Measurements from ENCODE around the gene KRTAP17-1.
"Not testable (repeated sequence)": the region's sequence is repeated elsewhere in the genome, so short reads cannot be mapped to it uniquely, and the experiment has no call there.

Gene KRTAP17-1

GRCh38 chr17:41315204-41315794 is at the start of gene KRTAP17-1:
Gene KRTAP17-1, minus strand, starts transcription at chr17:41315710. Its CDS starts 60 bp downstream, at chr17:41315650.
- peak; percentile 43 for DNase-seq

GRCh38 chr17:41363881-41364280 is 48.4 kb upstream of the KRTAP17-1 start:
- no peak for DNase-seq

- DNase-seq: no peak
These were observed 44.9 kb upstream of the KRTAP17-1 start for GRCh38 chr17:41360296-41360995.

GRCh38 chr17:41354536-41354935 is 39.0 kb upstream of the KRTAP17-1 start:
- DNase-seq: no peak

GRCh38 chr17:41352597-41353366 is 37.3 kb upstream of the KRTAP17-1 start:
- DNase-seq: no peak

GRCh38 chr17:41351177-41351576 is 35.7 kb upstream of the KRTAP17-1 start:
- no peak for DNase-seq

GRCh38 chr17:41350381-41350878 is 34.9 kb upstream of the KRTAP17-1 start, which contains the start of gene KRT33A:
Gene KRT33A, minus strand, starts transcription at chr17:41350828. Its CDS starts 61 bp downstream, at chr17:41350767.
- not testable (repeated sequence) for DNase-seq

- no peak for DNase-seq
These were observed 32.6 kb upstream of the KRTAP17-1 start for GRCh38 chr17:41347869-41348760.

GRCh38 chr17:41346421-41346820 is 30.9 kb upstream of the KRTAP17-1 start:
- not testable (repeated sequence) for DNase-seq

- no peak for DNase-seq
These were observed 30.5 kb upstream of the KRTAP17-1 start for GRCh38 chr17:41345992-41346391.

- no peak for DNase-seq
These were observed 27.5 kb upstream of the KRTAP17-1 start for GRCh38 chr17:41343029-41343428.

- no peak for DNase-seq
These were observed 25.7 kb upstream of the KRTAP17-1 start for GRCh38 chr17:41340934-41341861.

GRCh38 chr17:41340494-41340893 is 25.0 kb upstream of the KRTAP17-1 start:
- DNase-seq: no peak

GRCh38 chr17:41339571-41340172 is 24.2 kb upstream of the KRTAP17-1 start:
- no peak for DNase-seq

GRCh38 chr17:41338961-41339485 is 23.5 kb upstream of the KRTAP17-1 start:
- DNase-seq: peak; percentile 7

- DNase-seq: no peak
These were observed 20.2 kb upstream of the KRTAP17-1 start for GRCh38 chr17:41335747-41336146.

GRCh38 chr17:41334385-41335305 is 19.1 kb upstream of the KRTAP17-1 start:
- no peak for DNase-seq

GRCh38 chr17:41333836-41334235 is 18.3 kb upstream of the KRTAP17-1 start:
- no peak for DNase-seq

- no peak for DNase-seq
These were observed 17.6 kb upstream of the KRTAP17-1 start for GRCh38 chr17:41333098-41333497.
